ENCODE data around the gene DGKD. TPM values are rescaled to one million over a fixed set of nuclear protein-coding genes. Genes with fewer than 3 reads are reported as not detected.

DGKD gene
- total RNA-seq, result 10 to 100 TPM in 7 of 9 donors, 1 to 10 TPM in 2; 8.8 to 25.2 (median 16.2) TPM
- polyA plus RNA-seq, result 10 to 100 TPM in 2 of 3 donors, 1 to 10 TPM in 1; 6.8 to 43.8 (median 16.7) TPM
- long read RNA-seq, donor 1, result 0 reads
- long read RNA-seq, donor 2, partial matches to known transcripts, result 0 of 2 reads
- long read RNA-seq, donor 2, other reads (novel, unspliced or antisense), result 0 of 2 reads
- long read RNA-seq, donor 3, result 0 reads
- long read RNA-seq, donor 4, partial matches to known transcripts, result 0 of 3 reads
- long read RNA-seq, donor 4, other reads (novel, unspliced or antisense), result 3 of 3 reads
- long read RNA-seq, donor 5, full-length matches to known transcripts, result 15 of 32 reads
- long read RNA-seq, donor 5, partial matches to known transcripts, result 10 of 32 reads
- long read RNA-seq, donor 5, other reads (novel, unspliced or antisense), result 7 of 32 reads
- long read RNA-seq, donor 6, partial matches to known transcripts, result 2 of 3 reads
- long read RNA-seq, donor 6, other reads (novel, unspliced or antisense), result 1 of 3 reads
- long read RNA-seq, donor 7, partial matches to known transcripts, result 0 of 1 reads
- long read RNA-seq, donor 7, other reads (novel, unspliced or antisense), result 0 of 1 reads
- long read RNA-seq, donor 8, full-length matches to known transcripts, result 1 of 23 reads
- long read RNA-seq, donor 8, partial matches to known transcripts, result 22 of 23 reads
- long read RNA-seq, donor 8, other reads (novel, unspliced or antisense), result 0 of 23 reads
- long read RNA-seq, donor 9, result 0 reads
- long read RNA-seq, donor 10, result 0 reads

DNA sequence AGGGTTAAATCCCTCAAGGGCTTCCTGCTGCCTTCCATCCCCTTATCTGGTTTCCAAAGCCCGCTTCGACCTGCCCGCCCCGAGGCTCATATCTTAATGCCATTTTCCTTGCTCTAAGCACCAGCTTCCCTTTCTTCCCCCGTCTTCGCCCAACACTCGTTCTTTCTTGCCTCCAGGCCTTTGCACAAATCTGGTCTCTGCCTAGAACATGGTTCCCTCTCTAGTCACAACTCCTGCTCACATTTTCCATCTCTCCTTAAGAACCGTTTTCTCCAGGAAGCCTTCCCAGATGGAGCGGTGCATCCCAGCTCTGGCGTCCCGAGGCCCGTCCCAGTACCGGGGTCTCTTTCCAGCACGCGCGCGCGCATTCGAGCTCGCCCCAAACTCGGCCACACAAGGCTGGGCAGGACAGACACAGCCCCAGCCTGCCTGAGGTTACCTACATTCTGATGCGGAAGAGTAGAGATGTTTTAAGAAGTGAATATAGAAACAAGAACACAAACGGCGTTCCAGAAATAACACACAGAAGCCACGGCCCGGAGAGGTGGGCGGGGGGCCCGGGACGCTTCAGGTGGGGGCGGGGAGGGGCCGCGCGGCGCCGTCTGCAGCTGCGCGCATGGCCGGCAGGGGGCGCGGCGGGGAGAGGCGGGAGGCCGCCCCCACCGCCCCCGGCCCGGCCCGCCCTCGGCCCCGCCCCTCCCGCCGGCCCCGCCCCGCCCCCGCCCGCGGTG, at the start of gene DGKD:
Gene DGKD, plus strand, starts transcription at position 726 of the 731 bp plus-strand sequence. CDS start 25 bp downstream, outside the sequence.
- intact Hi-C loops (cut with DNase I), result loop anchor here in 1 of 2 donors (5.0 kb wide), 1 partner anchor 88 kb away; no protein-coding TSS in a partner anchor
- Histone ChIP-seq H3K27ac (peak within 1 kb of the TSS in 2 of 5 donors; percentile 34 to 69), H3K4me1 (replicated peaks in 1 of 2) (peaks cover 11 to 37% of the 10 kb centered on the region in 2 donors), H3K9me3 (replicated peaks in 1 of 3) (no peaks in the 10 kb centered on the region), H3K36me3 (replicated peaks in 1 of 2) (no peaks in the 10 kb centered on the region), H3K27me3 (no peaks in the 10 kb centered on the region), H3K4me3 (peak within 1 kb of the TSS in 3 of 4 donors; percentile 14 to 85 (median 38))
- WGBS, 4 donors, result 2 to 7% (median 4%) methylated on average over 26 to 49 of the region's 56 CpGs
- peak; percentile 36 to 68 (median 50) for DNase-seq
- TF ChIP-seq POLR2A (IDR thresholded peaks at IDR 0.05) (no peak), CTCF (IDR thresholded peaks at IDR 0.05) (peak in 4 of 6 experiments; percentile 11 to 25 (median 19))

DNA sequence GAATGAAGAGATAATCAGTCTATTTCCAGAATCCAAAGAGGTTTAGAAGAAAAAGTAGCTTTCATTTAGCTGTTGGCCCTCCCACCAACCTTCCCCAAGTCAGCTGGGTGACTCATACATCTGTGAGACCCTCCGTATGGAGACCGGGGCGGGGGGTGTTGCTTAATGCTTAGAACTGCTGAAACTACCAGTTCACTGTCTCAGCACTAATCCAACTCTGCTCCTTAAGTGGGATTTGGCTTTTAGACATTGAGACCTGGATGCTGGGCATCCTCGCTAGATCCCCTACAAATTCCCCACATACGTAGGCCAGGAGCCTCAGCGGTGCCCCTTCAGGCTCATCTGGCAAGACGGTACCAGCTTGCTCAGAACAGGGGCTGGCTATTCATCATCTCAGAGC, 46.7 kb upstream of the DGKD start, which contains the start of gene SAG:
Gene SAG, plus strand, starts transcription at position 252 of the 400 bp plus-strand sequence. CDS start 1,374 bp downstream, outside the sequence.
- WGBS, 4 donors, result 57 to 71% (median 66%) methylated on average over 4 to 7 of the region's 7 CpGs
- Histone ChIP-seq H3K27me3 (no peaks in the 10 kb centered on the region), H3K9me3 (replicated peaks in 1 of 3) (no peaks in the 10 kb centered on the region), H3K27ac (no peak within 1 kb of the TSS), H3K36me3 (replicated peaks in 1 of 2) (no peaks in the 10 kb centered on the region), H3K4me3 (no peak within 1 kb of the TSS), H3K4me1 (replicated peaks in 1 of 2) (peaks cover 0 to 6% of the 10 kb centered on the region in 2 donors)
- intact Hi-C loops (cut with DNase I), result no loop called here
- TF ChIP-seq CTCF (IDR thresholded peaks at IDR 0.05) (no peak), POLR2A (IDR thresholded peaks at IDR 0.05) (no peak)
- DNase-seq, result no peak

GRCh38 chr2:233311241-233311926, 42.9 kb upstream of the DGKD start:
- Histone ChIP-seq H3K4me3 (no peak overlapping the region), H3K9me3 (replicated peaks in 1 of 3) (no peaks in the 10 kb centered on the region), H3K4me1 (replicated peaks in 1 of 2) (peaks cover 0 to 6% of the 10 kb centered on the region in 2 donors), H3K27me3 (no peaks in the 10 kb centered on the region), H3K36me3 (replicated peaks in 1 of 2) (no peaks in the 10 kb centered on the region), H3K27ac (no peak overlapping the region)
- intact Hi-C loops (cut with DNase I), result no loop called here
- TF ChIP-seq POLR2A (IDR thresholded peaks at IDR 0.05), result no peak
- DNase-seq, result no peak
- WGBS, 4 donors, result 80 to 96% (median 84%) methylated on average over 8 to 11 of the region's 11 CpGs

DNA sequence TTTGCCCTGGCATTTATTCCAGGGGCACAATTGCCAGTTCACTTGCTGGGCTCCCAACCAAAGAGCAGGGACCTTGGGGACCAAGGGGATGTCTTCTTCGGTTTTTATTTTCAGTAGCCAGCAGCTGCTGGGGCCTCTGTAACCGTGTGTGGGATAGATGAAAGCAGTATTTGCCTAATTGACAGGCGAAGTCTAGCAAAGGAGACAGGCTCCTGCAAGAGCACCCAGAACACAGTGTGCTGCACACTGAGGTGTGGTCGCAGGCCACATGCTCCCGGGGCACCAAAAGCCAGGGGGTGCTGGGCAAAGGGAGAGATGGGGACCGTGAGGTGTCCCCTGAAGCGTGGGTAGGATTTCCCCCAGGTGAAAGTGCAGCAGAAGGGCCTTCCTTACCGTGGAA, 41.4 kb upstream of the DGKD start:
- Histone ChIP-seq H3K4me3 (no peak overlapping the region), H3K4me1 (replicated peaks in 1 of 2) (no peaks in the 10 kb centered on the region), H3K9me3 (replicated peaks in 1 of 3) (no peaks in the 10 kb centered on the region), H3K27me3 (no peaks in the 10 kb centered on the region), H3K27ac (no peak overlapping the region), H3K36me3 (replicated peaks in 1 of 2) (no peaks in the 10 kb centered on the region)
- intact Hi-C loops (cut with DNase I), result no loop called here
- TF ChIP-seq CTCF (IDR thresholded peaks at IDR 0.05) (no peak), POLR2A (IDR thresholded peaks at IDR 0.05) (no peak)
- 72 to 80% (median 79%) methylated on average over 8 of the region's 8 CpGs for WGBS, 4 donors
- DNase-seq, result no peak
